GM10248 (cell line): ENCODE data around the gene LYRM9.

Experiments used
- CTCF ChIA-PET: fragments of 300-600 bp; sonication (Branson Sonifier 250); formaldehyde crosslinking; extraction: SDS; loops from one replicate; lab custom pipeline; 2021; ENCODE audit warnings: antibody characterized with exemption; lab: Yijun Ruan, JAX
- POLR2A ChIA-PET: fragments of 350-650 bp; sonication (Branson Sonifier 250); formaldehyde crosslinking; extraction: SDS; loops from one replicate; lab custom pipeline; 2020; ENCODE audit warnings: antibody characterized with exemption; lab: Yijun Ruan, JAX
- DNase-seq: peaks from one replicate; pipeline ENCODE4 v3.0.0; 2012; ENCODE audit errors: extremely low spot score
- TF ChIP-seq, protein P1 (sequence below): IDR thresholded peaks from 2 replicates; pipeline ENCODE4 v1.5.1; 2012; ENCODE audit warnings: mild to moderate bottlenecking, low read depth; ENCODE audit errors: extremely low read depth, missing control alignments, control extremely low read depth

Gene LYRM9

DNA sequence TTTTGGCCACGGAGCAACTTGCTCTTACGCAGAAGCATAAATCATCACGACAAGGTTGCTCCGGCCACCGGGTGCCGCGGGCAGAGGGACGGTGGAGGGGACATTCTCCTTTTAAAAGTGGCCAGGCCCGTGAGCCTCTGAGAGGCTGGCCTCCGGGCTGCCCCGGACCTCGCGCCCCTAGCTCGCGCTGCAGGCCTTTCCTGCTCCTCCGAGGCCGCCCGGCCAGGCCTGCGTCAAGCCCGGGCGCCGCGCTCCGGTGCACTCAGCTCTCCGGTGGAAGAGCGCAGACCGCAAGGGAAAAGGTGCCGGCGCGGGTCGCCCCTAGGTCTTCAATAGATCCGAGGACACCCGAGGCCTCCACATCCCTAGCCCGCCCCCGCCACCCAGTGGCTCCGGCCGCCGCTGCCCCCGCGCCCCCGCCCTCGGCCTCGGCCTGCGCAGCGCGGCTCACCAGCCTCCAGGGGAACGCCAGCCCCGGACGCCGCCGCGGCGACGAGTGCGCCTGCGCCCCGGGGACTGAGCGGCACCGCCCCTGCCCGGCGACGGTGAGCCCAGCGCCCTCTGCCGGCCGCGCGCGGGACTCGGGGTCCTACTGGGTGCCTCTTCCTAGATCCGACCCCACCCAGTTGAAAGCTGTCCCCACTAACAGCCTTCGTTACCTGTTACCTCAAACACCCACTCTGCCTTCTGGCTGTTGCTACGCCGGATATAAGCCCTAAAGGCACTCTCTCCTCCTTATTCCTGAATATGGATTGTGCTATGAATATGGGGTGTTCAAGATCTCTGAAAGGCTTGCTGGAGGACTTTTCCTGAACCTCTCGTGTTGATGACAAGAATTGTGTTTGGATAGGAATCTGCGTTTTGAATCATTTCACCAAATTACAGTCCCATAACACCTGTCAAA, at the start of gene LYRM9:
Gene LYRM9, minus strand, starts transcription at position 500 of the 904 bp plus-strand sequence. CDS start 10,671 bp downstream, outside the sequence.
- DNase-seq = peak; percentile 96
- POLR2A ChIA-PET = interaction anchor here (0.6 kb wide), 1 partner anchor 85 kb away, joined by 3 read pairs; no protein-coding TSS in a partner anchor
- CTCF ChIA-PET = interaction anchor here (0.6 to 7.9 kb wide), 42 partner anchors 8 to 511 kb away, joined by 3 to 154 read pairs (median 4); partner anchors contain the start of gene NLK
- TF ChIP-seq, protein P1, sequence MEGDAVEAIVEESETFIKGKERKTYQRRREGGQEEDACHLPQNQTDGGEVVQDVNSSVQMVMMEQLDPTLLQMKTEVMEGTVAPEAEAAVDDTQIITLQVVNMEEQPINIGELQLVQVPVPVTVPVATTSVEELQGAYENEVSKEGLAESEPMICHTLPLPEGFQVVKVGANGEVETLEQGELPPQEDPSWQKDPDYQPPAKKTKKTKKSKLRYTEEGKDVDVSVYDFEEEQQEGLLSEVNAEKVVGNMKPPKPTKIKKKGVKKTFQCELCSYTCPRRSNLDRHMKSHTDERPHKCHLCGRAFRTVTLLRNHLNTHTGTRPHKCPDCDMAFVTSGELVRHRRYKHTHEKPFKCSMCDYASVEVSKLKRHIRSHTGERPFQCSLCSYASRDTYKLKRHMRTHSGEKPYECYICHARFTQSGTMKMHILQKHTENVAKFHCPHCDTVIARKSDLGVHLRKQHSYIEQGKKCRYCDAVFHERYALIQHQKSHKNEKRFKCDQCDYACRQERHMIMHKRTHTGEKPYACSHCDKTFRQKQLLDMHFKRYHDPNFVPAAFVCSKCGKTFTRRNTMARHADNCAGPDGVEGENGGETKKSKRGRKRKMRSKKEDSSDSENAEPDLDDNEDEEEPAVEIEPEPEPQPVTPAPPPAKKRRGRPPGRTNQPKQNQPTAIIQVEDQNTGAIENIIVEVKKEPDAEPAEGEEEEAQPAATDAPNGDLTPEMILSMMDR = peak; percentile 95

DNA sequence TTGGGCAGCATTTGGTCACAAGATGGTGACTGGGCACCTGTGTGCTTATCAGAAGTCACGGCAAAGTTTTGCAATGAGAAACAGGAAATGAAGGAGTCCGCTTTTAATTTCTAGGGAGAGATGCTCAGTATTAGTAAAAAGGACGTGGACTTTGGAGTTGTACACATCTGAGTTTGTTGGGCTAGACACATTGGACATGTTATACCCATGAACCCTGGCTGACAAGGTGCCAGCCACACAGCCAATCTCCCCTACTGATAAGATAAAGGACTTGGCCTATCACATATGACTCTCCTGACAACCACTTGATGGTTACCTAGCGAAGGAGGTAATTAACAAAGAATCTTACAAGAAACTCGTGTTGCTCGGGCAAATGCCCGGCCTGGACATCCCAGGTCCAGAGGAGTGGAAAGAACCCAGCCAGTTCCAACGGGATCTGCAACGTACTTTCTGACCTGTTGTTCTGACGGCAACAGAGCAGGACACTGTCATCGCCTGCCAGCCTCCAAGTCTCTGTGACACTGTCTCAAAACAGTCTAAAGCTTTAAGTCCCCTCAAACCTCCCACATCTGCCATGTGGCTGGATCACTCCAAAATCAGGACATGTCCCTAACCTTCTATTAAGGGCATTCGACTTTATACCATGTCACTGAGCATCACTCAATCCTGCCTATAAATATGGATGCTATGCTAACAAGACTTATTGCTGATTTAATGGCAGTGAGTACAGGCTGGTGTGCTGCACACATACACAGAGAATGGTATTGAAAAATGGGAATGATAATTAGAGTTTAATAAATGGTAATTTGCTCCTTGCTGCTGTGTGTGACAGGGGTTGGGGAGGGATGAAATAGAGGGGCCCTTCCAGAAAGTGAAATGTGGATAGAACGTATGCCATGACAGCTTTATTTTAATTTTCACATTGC, 47.6 kb upstream of the LYRM9 start:
- POLR2A ChIA-PET = no interaction called here
- CTCF ChIA-PET = interaction anchor here (1.0 to 2.1 kb wide), 3 partner anchors 48 to 311 kb away, joined by 4 to 6 read pairs (median 5); partner anchors contain the start of gene LYRM9
- TF ChIP-seq, protein P1 = no peak
- DNase-seq = no peak

DNA sequence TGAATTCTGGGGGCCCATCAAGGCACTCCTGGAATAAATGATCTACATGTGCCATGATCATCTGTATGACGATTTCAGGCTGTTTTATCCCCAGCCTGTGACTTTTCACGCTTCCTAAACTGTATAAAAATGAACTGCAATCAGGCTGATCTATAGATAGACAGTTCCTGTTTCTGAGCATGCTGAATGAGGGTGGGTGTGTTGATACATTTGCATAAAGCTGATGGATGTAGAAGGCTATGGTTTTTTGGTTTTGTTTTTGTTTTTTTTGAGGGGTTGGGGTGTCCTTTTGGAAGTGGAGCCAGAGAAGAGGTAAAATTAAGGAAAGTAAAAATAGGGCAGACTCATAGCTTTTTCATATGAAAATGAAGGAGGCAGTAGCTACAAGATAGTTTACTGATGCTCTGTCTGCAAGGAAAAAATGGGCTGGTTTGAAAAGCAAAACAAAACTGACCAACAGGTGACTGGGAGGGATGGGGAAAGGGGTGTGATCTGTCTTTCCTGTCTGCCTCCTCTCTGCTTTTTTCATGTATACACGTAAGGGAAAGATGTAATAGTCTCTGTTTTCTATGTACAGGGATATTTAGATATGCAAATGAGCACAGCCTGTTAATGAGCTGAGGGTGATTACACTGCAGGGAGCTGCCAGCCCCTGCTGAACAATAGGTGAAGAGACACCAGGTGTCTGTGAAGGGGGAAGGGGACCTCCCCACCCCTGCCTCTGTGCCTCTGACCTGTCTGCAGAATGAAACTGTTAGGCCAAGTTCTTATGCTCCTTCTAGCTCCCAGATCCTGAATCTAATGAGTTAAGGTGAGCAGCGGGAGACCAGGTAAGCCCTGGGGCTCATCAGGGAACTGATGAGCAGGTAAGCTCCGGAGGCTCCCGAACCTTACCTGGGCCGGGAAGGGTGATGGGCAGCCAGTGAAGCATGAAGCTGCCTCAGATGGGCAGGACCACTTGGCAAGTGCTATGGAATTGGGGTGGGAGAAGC, 46.6 kb upstream of the LYRM9 start:
- POLR2A ChIA-PET = no interaction called here
- peak; percentile 36 for DNase-seq
- CTCF ChIA-PET = interaction anchor here (1.0 to 2.1 kb wide), 4 partner anchors 47 to 312 kb away, joined by 4 to 6 read pairs (median 6); partner anchors contain the start of gene LYRM9
- TF ChIP-seq, protein P1 = no peak

DNA sequence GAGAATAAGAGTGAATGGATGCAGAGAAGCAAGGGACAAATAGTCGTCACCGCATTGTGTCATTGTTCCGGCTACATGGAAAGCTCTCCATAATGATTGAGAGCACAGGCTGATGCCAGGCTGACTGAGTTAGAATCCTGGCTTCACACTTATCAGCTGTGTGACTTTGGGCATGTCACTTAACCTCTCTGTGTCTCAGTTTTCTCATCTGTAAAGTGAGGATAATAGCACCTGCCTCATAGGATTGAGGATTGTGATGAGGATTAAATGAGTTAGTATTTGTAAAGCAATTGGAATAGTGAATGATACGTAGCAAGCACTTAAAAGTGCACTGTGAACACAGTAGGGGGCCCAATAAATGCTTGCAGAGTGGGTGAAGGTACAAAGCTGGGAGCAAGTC, 45.7 kb upstream of the LYRM9 start:
- ChIA-PET CTCF (interaction anchor here (1.3 to 1.7 kb wide), 3 partner anchors 13 to 134 kb away, joined by 3 to 6 read pairs (median 4); no protein-coding TSS in a partner anchor), POLR2A (no interaction called here)
- TF ChIP-seq, protein P1 = no peak
- no peak for DNase-seq

DNA sequence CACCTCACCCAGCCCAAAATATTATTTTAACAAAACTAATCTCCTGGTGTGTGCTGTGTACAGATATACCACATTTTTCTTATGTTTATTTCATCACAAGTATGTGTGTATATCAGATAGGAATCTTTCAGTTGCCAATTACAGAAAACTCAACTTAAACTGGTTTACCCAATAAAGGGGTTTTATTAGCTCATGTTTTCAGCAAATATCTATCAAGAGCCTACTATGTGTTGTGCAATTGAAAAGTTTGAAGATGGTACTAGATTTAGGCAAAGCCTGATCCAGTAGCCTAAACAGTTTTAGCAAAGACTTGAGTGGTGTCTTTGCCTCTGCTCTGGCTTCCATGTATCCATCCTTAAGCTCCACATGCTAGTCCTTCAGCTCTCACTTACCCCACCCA, 45.1 kb upstream of the LYRM9 start:
- TF ChIP-seq, protein P1 = no peak
- POLR2A ChIA-PET = no interaction called here
- no peak for DNase-seq
- CTCF ChIA-PET = interaction anchor here (1.5 to 1.7 kb wide), 3 partner anchors 12 to 58 kb away, joined by 3 to 6 read pairs (median 6); no protein-coding TSS in a partner anchor
